ENCODE results near the gene BDKRB2. TPM values are rescaled to one million over a fixed set of nuclear protein-coding genes. Genes with fewer than 3 reads are reported as not detected.

Gene BDKRB2
- total and polyA plus RNA-seq, 2 experiments from 2014 or later = 0.14 to 0.21 TPM

DNA sequence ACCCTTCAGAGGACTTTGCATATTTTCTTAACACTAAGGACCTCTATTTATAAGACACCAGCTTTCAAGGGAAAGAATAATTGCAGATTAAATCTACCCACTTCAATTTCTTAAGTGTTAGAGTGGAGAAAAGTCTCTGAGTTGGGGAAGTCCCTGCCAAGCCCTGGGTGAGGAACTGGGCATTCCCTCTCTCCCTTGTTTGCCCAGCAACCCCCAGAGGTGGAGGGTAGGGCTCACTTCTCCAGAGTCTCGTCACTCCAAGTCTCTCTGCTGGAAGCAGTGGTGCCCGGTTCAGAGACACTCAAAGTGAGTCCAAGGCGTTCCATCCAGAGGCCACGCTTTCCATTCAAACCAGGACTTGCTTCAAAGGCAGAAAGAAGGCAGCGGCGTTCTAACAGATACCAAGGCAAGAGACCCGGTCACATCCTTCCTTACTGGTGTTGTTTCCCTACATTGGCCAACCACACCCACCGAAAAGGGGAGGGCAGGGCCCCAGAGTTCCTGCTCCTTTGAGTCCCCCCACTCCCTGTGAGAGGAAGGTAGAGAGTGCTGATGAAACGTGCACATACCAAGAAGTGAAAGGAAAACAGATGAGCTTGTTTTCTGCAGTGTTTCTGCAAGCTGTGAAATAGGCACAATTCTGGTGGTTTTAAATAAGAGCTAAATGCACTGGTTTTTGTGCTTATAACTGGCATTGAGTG lies 6.1 kb upstream of the BDKRB2 start (continued):
- no peak for TF ChIP-seq CREB1 (CRISPR knock-in tag; IDR thresholded peaks at IDR 0.05; ENCODE audit: low read depth)

DNA sequence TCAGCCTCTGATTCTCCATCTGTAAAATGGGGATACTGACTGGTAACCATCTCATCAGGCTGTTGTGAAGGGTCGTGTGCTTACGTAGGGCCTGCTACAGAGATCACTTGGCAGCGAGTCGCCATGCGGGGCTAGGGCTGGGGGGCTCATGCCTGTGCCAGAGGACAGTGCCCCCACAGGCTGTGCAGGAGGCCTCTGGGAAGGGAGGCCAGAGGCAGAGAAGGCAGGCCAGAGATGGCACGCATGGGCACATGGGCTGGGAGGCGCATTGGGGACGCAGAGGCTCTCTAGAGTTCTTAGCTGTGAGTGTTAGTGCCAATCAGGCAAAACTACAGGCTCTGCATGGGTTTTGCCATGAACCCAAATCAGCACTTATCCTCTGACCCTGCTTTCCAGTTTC lies 3.5 kb upstream of the BDKRB2 start:
- Mint-ChIP-seq H3K4me3 (no peak overlapping the region), H3K27ac (no peak overlapping the region), H3K27me3 (ENCODE audit: insufficient read depth, low read depth, poor library complexity) (peaks cover 13% of the 10 kb centered on the region), H3K9me3 (no peaks in the 10 kb centered on the region), H3K36me3 (ENCODE audit: low read depth) (no peaks in the 10 kb centered on the region), H3K4me1 (peaks cover 26% of the 10 kb centered on the region)
- Histone ChIP-seq H3K27ac (ENCODE audit: low read depth) (no peak overlapping the region), H3K36me3 (ENCODE audit: insufficient read depth) (no peaks in the 10 kb centered on the region), H3K4me3 (no peak overlapping the region), H3K27me3 (ENCODE audit: insufficient read depth) (peaks cover 26% of the 10 kb centered on the region), H2AFZ (no peak overlapping the region), H4K20me1 (replicated peaks; ENCODE audit: insufficient read depth) (no peaks in the 10 kb centered on the region), H3K4me1 (ENCODE audit: insufficient read depth) (peaks cover 6% of the 10 kb centered on the region; the same call in 1 of the 2 replicates), H3K4me2 (no peak overlapping the region), H3K9me2 (ENCODE audit: insufficient read depth) (0 out of 2 replicates have a peak, but pooled peaks cover 5% of the 10 kb centered on the region), H3K79me2 (replicated peaks; ENCODE audit: insufficient read depth) (no peaks in the 10 kb centered on the region), H3F3A (replicated peaks; ENCODE audit: low read depth) (no peaks in the 10 kb centered on the region)
- DNase-seq (ENCODE audit: low spot score) = no peak
- ATAC-seq = no peak
- TF ChIP-seq, protein P1, sequence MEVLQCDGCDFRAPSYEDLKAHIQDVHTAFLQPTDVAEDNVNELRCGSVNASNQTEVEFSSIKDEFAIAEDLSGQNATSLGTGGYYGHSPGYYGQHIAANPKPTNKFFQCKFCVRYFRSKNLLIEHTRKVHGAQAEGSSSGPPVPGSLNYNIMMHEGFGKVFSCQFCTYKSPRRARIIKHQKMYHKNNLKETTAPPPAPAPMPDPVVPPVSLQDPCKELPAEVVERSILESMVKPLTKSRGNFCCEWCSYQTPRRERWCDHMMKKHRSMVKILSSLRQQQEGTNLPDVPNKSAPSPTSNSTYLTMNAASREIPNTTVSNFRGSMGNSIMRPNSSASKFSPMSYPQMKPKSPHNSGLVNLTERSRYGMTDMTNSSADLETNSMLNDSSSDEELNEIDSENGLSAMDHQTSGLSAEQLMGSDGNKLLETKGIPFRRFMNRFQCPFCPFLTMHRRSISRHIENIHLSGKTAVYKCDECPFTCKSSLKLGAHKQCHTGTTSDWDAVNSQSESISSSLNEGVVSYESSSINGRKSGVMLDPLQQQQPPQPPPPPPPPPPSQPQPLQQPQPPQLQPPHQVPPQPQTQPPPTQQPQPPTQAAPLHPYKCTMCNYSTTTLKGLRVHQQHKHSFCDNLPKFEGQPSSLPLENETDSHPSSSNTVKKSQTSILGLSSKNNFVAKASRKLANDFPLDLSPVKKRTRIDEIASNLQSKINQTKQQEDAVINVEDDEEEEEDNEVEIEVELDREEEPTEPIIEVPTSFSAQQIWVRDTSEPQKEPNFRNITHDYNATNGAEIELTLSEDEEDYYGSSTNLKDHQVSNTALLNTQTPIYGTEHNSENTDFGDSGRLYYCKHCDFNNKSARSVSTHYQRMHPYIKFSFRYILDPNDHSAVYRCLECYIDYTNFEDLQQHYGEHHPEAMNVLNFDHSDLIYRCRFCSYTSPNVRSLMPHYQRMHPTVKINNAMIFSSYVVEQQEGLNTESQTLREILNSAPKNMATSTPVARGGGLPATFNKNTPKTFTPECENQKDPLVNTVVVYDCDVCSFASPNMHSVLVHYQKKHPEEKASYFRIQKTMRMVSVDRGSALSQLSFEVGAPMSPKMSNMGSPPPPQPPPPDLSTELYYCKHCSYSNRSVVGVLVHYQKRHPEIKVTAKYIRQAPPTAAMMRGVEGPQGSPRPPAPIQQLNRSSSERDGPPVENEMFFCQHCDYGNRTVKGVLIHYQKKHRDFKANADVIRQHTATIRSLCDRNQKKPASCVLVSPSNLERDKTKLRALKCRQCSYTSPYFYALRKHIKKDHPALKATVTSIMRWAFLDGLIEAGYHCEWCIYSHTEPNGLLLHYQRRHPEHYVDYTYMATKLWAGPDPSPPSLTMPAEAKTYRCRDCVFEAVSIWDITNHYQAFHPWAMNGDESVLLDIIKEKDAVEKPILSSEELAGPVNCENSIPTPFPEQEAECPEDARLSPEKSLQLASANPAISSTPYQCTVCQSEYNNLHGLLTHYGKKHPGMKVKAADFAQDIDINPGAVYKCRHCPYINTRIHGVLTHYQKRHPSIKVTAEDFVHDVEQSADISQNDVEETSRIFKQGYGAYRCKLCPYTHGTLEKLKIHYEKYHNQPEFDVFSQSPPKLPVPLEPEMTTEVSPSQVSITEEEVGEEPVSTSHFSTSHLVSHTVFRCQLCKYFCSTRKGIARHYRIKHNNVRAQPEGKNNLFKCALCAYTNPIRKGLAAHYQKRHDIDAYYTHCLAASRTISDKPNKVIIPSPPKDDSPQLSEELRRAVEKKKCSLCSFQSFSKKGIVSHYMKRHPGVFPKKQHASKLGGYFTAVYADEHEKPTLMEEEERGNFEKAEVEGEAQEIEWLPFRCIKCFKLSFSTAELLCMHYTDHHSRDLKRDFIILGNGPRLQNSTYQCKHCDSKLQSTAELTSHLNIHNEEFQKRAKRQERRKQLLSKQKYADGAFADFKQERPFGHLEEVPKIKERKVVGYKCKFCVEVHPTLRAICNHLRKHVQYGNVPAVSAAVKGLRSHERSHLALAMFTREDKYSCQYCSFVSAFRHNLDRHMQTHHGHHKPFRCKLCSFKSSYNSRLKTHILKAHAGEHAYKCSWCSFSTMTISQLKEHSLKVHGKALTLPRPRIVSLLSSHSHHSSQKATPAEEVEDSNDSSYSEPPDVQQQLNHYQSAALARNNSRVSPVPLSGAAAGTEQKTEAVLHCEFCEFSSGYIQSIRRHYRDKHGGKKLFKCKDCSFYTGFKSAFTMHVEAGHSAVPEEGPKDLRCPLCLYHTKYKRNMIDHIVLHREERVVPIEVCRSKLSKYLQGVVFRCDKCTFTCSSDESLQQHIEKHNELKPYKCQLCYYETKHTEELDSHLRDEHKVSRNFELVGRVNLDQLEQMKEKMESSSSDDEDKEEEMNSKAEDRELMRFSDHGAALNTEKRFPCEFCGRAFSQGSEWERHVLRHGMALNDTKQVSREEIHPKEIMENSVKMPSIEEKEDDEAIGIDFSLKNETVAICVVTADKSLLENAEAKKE (CRISPR knock-in tag; IDR thresholded peaks at IDR 0.05) = no peak
- TF ChIP-seq POLR2AphosphoS5 (IDR thresholded peaks at IDR 0.05; ENCODE audit: low read depth) = no peak
- no peak for TF ChIP-seq CREB1 (CRISPR knock-in tag; IDR thresholded peaks at IDR 0.05; ENCODE audit: low read depth)
- TF ChIP-seq JUNB (IDR thresholded peaks at IDR 0.05; ENCODE audit: unreplicated experiment) = no peak
- no peak for TF ChIP-seq NANOG (IDR thresholded peaks at IDR 0.05; ENCODE audit: borderline replicate concordance)
- TF ChIP-seq, protein P2, sequence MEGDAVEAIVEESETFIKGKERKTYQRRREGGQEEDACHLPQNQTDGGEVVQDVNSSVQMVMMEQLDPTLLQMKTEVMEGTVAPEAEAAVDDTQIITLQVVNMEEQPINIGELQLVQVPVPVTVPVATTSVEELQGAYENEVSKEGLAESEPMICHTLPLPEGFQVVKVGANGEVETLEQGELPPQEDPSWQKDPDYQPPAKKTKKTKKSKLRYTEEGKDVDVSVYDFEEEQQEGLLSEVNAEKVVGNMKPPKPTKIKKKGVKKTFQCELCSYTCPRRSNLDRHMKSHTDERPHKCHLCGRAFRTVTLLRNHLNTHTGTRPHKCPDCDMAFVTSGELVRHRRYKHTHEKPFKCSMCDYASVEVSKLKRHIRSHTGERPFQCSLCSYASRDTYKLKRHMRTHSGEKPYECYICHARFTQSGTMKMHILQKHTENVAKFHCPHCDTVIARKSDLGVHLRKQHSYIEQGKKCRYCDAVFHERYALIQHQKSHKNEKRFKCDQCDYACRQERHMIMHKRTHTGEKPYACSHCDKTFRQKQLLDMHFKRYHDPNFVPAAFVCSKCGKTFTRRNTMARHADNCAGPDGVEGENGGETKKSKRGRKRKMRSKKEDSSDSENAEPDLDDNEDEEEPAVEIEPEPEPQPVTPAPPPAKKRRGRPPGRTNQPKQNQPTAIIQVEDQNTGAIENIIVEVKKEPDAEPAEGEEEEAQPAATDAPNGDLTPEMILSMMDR (conservative IDR thresholded peaks at IDR 0.05; ENCODE audit: low read depth in 2 of 2) = no peak
- no peak for TF ChIP-seq ZNF114 (CRISPR knock-in tag; IDR thresholded peaks at IDR 0.05)
- TF ChIP-seq ZNF331 (CRISPR knock-in tag; IDR thresholded peaks at IDR 0.05; ENCODE audit: low read depth) = no peak
- TF ChIP-seq ETS1 (IDR thresholded peaks at IDR 0.05) = no peak
- no peak for TF ChIP-seq EZH2phosphoT487 (IDR thresholded peaks at IDR 0.05; ENCODE audit: unreplicated experiment)
- TF ChIP-seq EZH2 (IDR thresholded peaks at IDR 0.05; ENCODE audit: low read depth, unreplicated experiment) = no peak
- TF ChIP-seq STAT1 (IDR thresholded peaks at IDR 0.05; ENCODE audit: unreplicated experiment) = no peak
- no peak for TF ChIP-seq REST (IDR thresholded peaks at IDR 0.05; ENCODE audit: unreplicated experiment)

All from GM23338 (cell line).